ENCODE results near the gene MAPK10.
"Not testable (repeated sequence)": the region's sequence is repeated elsewhere in the genome, so short reads cannot be mapped to it uniquely, and the experiment has no call there.

- TF ChIP-seq CTCF (optimal IDR thresholded peaks at IDR 0.05 in 1 of 3, IDR thresholded peaks at IDR 0.05 in 1 of 3, conservative IDR thresholded peaks at IDR 0.05 in 1 of 3; ENCODE audit: extremely low read depth in 1 of 3, insufficient read depth in 2 of 3, low read length in 3 of 3); EZH2 (IDR thresholded peaks at IDR 0.05; ENCODE audit: low read length): not testable (repeated sequence)
Observed at GRCh38 chr4:86075796-86076195, 284.1 kb downstream of the MAPK10 start.

Data from keratinocyte (primary cell).